Activated T-cell treated with anti-CD3 and anti-CD28 coated beads, Interleukin-2, amount 50 U/mL, for 72 hours (primary cell): ENCODE results near the gene ATG13. TPM values are rescaled to one million over a fixed set of nuclear protein-coding genes. Genes with fewer than 3 reads are reported as not detected.

Experiments used
- ATAC-seq, 2 donors: fragments of 150-1000 bp; cut with Tn5 transposase; replicated peaks in 1 of 2; 2 replicates each; pipeline ENCODE4 v1.10.0; 2021; ENCODE audit warnings: moderate library complexity in 2 of 2, mild to moderate bottlenecking in 1 of 2
- DNase-seq, 2 donors: peaks; one replicate each; pipeline ENCODE4 v3.0.0; 2021 to 2022; ENCODE audit warnings: mixed read lengths in 1 of 2
- H3K27ac Mint-ChIP-seq: one replicate; pipeline ENCODE4 v1.8.0; 2022; ENCODE audit warnings: mild to moderate bottlenecking, moderate library complexity, mixed read lengths
- H3K27me3 Mint-ChIP-seq: one replicate; pipeline ENCODE4 v1.8.0; 2022; ENCODE audit warnings: low read depth, mixed read lengths
- H3K36me3 Mint-ChIP-seq, 2 donors: one replicate each; pipeline ENCODE4 v1.8.0; 2022; ENCODE audit warnings: mixed read lengths in 2 of 2, mild to moderate bottlenecking in 1 of 2; ENCODE audit not compliant: insufficient read depth in 2 of 2
- H3K4me1 Mint-ChIP-seq: one replicate; pipeline ENCODE4 v1.8.0; 2022; ENCODE audit warnings: low read depth, mixed read lengths
- H3K4me3 Mint-ChIP-seq, 2 donors: one replicate each; pipeline ENCODE4 v1.8.0; 2022; ENCODE audit warnings: mild to moderate bottlenecking in 2 of 2, mixed read lengths in 2 of 2, moderate library complexity in 2 of 2
- H3K9me3 Mint-ChIP-seq, 2 donors: one replicate each; pipeline ENCODE4 v1.8.0; 2022; ENCODE audit warnings: mixed read lengths in 2 of 2
- total RNA-seq, 2 donors: library from RNA; stranded (reverse); gene quantifications; one replicate each; pipeline ENCODE4 v1.2.3, GENCODE V29; 2022

The ATG13 gene
- total RNA-seq, 2 donors from 2014 or later, result 75.6 to 77.7 TPM

DNA sequence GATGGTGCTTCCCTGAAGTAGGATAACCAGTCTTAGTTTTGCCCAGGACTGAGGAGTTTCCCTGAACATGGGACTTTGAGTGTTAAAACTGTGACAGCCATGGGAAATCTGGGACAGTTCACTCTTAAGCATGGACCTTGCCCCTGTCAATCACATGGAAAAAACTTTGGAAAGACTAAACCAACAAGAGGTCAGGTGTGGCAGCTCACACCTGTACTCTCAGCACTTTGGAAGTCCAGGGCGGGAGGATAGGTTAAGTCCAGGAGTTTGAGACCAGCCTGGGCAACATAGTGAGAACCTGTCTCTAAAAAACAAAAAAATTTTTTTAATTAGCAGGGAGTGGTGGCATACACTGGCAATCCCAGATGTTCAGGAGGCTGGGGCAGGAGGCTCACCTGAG is 20.2 kb upstream of the ATG13 start:
- peaks cover 0 to 3% of the 10 kb centered on the region in 2 donors for H3K36me3 Mint-ChIP-seq
- no peak overlapping the region for H3K27ac Mint-ChIP-seq
- ATAC-seq (no peak), DNase-seq (no peak)
- H3K4me1 Mint-ChIP-seq, result peaks cover 28% of the 10 kb centered on the region
- H3K4me3 Mint-ChIP-seq, result peak overlapping the region in 1 of 2 donors; percentile 38
- H3K9me3 Mint-ChIP-seq, result no peaks in the 10 kb centered on the region
- H3K27me3 Mint-ChIP-seq, result no peaks in the 10 kb centered on the region

- Mint-ChIP-seq H3K9me3 (no peaks in the 10 kb centered on the region), H3K27me3 (no peaks in the 10 kb centered on the region), H3K4me1 (peaks cover 22% of the 10 kb centered on the region), H3K27ac (peak overlapping the region; percentile 59), H3K4me3 (peak overlapping the region in 1 of 2 donors; percentile 48), H3K36me3 (peaks cover 0 to 3% of the 10 kb centered on the region in 2 donors)
- ATAC-seq (peak in 1 of 2 donors; percentile 51), DNase-seq (no peak)
Observed at GRCh38 chr11:46597609-46598219, 19.6 kb upstream of the ATG13 start.

- Mint-ChIP-seq H3K36me3 (no peaks in the 10 kb centered on the region), H3K4me3 (no peak overlapping the region), H3K4me1 (peaks cover 16% of the 10 kb centered on the region), H3K9me3 (no peaks in the 10 kb centered on the region), H3K27me3 (no peaks in the 10 kb centered on the region), H3K27ac (no peak overlapping the region)
- no peak for ATAC-seq
- DNase-seq, result no peak
Observed at GRCh38 chr11:46599340-46600193, 17.8 kb upstream of the ATG13 start.

DNA sequence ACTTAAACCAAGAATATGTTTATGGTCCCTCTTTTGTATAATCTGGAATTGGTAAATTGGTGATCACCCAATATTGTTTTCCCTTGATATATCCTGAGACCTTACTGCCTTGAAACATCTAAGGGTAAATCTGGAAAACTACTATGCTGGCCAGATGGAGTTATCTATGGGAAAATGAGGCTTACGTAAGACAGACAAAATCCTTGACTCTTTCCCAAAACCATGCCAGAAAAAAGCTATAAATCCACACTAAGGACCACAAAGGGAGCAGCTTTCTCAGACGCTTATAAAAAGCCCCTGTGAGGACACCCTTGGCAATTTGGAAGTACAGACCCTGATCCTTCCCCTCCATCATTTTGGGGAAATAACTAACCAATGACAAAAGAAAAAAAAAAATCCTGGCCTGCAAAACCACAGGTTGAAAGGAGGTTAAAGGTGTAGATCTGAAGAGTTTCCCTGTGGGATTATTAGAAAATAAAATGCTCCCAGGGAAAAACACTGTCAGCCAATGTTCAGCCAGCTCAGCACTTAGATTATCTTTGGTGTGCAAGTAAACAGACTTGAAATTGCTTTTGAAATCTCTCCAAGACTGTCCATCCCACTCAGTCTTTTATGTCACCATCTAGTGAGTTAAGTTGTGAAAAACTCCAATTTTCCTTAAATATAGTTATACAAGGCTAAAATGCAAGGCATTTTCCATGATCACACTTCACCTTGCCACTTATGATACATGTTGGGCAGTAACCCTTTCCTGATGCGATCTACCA is 17.0 kb upstream of the ATG13 start:
- Mint-ChIP-seq H3K4me1 (peaks cover 16% of the 10 kb centered on the region), H3K36me3 (no peaks in the 10 kb centered on the region), H3K4me3 (no peak overlapping the region), H3K27me3 (no peaks in the 10 kb centered on the region), H3K9me3 (no peaks in the 10 kb centered on the region), H3K27ac (no peak overlapping the region)
- no peak for DNase-seq
- no peak for ATAC-seq

DNA sequence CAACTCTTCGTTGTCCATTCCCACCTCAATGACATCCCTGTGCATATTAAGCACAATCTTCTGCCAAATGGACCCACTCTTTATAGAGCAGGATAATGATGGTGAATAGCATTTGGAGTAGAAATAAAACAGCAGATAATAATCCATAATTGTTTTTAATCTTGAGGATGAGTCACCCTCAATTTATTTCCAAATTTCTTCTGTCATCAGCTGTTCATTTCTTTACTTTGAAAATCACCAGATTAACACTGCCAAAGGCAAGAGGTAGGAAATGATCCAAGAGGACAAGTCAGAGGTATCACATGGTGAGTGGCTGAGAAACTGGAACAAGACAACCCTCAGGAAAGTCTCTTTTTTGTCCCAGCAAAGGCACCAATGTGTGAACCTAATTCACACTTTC is 16.2 kb upstream of the ATG13 start:
- Mint-ChIP-seq H3K4me3 (no peak overlapping the region), H3K36me3 (no peaks in the 10 kb centered on the region), H3K4me1 (peaks cover 16% of the 10 kb centered on the region), H3K27ac (no peak overlapping the region), H3K9me3 (no peaks in the 10 kb centered on the region), H3K27me3 (no peaks in the 10 kb centered on the region)
- DNase-seq (no peak), ATAC-seq (no peak)

DNA sequence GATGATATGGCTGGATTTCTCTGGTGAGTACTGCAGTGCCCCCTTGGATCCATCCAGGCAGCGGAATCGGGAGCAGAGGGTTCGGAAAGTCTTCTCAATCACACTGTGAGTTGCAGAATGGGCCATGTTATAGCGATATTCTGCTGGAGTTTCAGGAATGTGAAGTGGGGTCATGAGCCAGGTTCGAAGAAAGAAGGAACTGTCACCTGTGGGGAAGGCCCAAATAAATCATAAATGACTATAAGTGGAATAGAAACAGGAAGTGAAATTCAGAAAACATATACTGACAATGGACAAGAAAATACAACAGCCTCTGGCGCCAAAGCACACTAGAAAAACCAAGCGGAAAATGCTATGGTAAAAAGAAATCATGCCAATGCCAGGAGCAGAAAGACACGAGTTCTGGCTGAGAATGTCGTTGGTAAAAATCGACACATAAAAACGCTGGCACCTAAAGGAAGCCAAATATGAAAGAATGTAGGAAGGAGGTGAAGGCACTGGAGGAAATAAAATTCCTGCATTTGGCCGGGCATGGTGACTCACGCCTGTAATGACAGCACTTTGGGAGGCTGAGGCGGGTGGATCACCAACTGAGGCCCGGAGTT is 13.5 kb upstream of the ATG13 start:
- Mint-ChIP-seq H3K27ac (no peak overlapping the region), H3K9me3 (no peaks in the 10 kb centered on the region), H3K4me3 (no peak overlapping the region)

GRCh38 chr11:46604796-46605195 is 12.6 kb upstream of the ATG13 start:
- Mint-ChIP-seq H3K9me3 (no peaks in the 10 kb centered on the region), H3K4me3 (no peak overlapping the region), H3K36me3 (no peaks in the 10 kb centered on the region), H3K27ac (no peak overlapping the region), H3K27me3 (no peaks in the 10 kb centered on the region), H3K4me1 (peaks cover 6% of the 10 kb centered on the region)
- DNase-seq (no peak), ATAC-seq (no peak)

More for the DNA sequence above, 13.5 kb upstream of the ATG13 start:
- DNase-seq (no peak), ATAC-seq (no peak)
- H3K27me3 Mint-ChIP-seq, result no peaks in the 10 kb centered on the region
- no peaks in the 10 kb centered on the region for H3K36me3 Mint-ChIP-seq
- H3K4me1 Mint-ChIP-seq, result peaks cover 6% of the 10 kb centered on the region

- Mint-ChIP-seq H3K9me3 (no peaks in the 10 kb centered on the region), H3K27ac (peak overlapping the region; percentile 11), H3K36me3 (no peaks in the 10 kb centered on the region), H3K4me1 (peaks cover 6% of the 10 kb centered on the region), H3K4me3 (no peak overlapping the region), H3K27me3 (no peaks in the 10 kb centered on the region)
- ATAC-seq (no peak), DNase-seq (no peak)
Observed at GRCh38 chr11:46607516-46607915, 9.8 kb upstream of the ATG13 start.

DNA sequence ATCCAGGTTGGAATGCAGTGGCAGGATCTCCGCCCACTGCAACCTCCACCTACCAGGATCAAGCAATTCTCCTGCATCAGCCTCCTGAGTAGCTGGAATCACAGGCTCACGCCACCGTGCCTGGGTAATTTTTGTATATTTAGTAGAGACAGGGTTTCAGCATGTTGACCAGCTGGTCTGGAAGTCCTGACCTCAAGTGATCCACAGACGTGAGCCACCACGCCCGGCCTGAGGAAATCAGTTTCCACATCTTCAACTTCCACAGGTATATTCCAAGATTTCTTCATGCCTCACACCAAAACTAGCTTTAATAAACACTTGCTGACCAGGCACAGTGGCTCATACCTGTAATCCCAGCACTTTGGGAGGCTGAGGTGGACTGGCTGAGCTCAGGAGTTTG is 8.0 kb upstream of the ATG13 start:
- Mint-ChIP-seq H3K27me3 (no peaks in the 10 kb centered on the region), H3K4me1 (no peaks in the 10 kb centered on the region), H3K27ac (no peak overlapping the region), H3K36me3 (no peaks in the 10 kb centered on the region), H3K4me3 (no peak overlapping the region), H3K9me3 (no peaks in the 10 kb centered on the region)
- ATAC-seq, result no peak
- DNase-seq, result no peak

DNA sequence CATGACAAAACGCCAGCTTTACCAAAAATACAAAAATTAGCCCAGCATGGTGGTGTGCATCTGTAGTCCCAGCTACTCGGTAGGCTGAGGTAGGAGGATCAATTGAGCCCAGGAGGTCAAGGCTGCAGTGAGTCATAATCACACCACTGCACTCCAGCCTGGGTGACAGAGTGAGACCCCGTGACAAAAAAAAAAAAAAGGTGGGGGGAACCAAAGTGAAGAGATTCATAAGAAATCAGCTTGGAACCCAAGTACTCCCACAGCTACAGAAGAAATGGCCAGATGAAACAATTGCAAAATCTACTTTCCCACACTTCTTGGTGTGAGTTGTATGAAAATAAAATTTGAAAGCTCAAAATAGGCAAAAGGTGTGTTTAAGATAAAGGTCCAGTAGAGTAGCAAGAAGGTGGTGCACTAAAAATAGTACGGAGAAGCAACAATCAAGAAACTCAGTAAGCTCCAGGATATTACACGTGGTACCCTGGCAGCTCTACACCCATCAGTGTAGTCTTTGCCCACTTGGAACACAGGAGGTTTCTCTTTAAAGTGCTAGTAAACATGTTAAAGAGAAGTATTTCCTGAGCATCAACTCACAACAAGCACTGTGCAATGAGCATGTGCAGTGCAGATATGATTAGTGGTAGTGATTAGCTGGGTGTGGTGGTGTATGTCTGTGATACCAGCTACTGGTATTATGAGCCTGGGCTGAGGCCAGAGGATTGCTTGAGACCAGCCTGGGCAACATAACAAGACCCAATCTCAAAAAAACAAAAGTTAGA is 5.6 kb upstream of the ATG13 start:
- no peak overlapping the region for H3K4me3 Mint-ChIP-seq
- H3K27ac Mint-ChIP-seq, result no peak overlapping the region
- ATAC-seq (no peak), DNase-seq (no peak)
- peaks cover 18% of the 10 kb centered on the region for H3K4me1 Mint-ChIP-seq
- no peaks in the 10 kb centered on the region for H3K9me3 Mint-ChIP-seq
- H3K36me3 Mint-ChIP-seq, result no peaks in the 10 kb centered on the region
- H3K27me3 Mint-ChIP-seq, result no peaks in the 10 kb centered on the region

- no peak for ATAC-seq
Observed at GRCh38 chr11:46612326-46612725, 5.0 kb upstream of the ATG13 start.

GRCh38 chr11:46615756-46616155 is 1.6 kb upstream of the ATG13 start:
- H3K36me3 Mint-ChIP-seq, result no peaks in the 10 kb centered on the region
- DNase-seq, result no peak
- no peak for ATAC-seq
- H3K9me3 Mint-ChIP-seq, result no peaks in the 10 kb centered on the region
- H3K4me1 Mint-ChIP-seq, result peaks cover 43% of the 10 kb centered on the region
- no peak overlapping the region for H3K27ac Mint-ChIP-seq
- H3K4me3 Mint-ChIP-seq, result peak overlapping the region; percentile 12 to 100
- H3K27me3 Mint-ChIP-seq, result no peaks in the 10 kb centered on the region

More at GRCh38 chr11:46612326-46612725, 5.0 kb upstream of the ATG13 start:
- Mint-ChIP-seq H3K4me3 (no peak overlapping the region), H3K27ac (no peak overlapping the region), H3K36me3 (no peaks in the 10 kb centered on the region), H3K4me1 (peaks cover 18% of the 10 kb centered on the region), H3K27me3 (no peaks in the 10 kb centered on the region), H3K9me3 (no peaks in the 10 kb centered on the region)
- no peak for DNase-seq
